HG02981 (cell line): Measurements from ENCODE around the gene ATP1B2.
"Not testable (repeated sequence)": the region's sequence is repeated elsewhere in the genome, so short reads cannot be mapped to it uniquely, and the experiment has no call there.

ENCODE experiments used
- ATAC-seq: cut with Tn5 transposase; IDR thresholded peaks from one replicate; pipeline ENCODE4 v1.9.1; 2021; ENCODE audit warnings: mild to moderate bottlenecking, moderate library complexity; ENCODE audit not compliant: unreplicated experiment

The ATP1B2 gene

DNA sequence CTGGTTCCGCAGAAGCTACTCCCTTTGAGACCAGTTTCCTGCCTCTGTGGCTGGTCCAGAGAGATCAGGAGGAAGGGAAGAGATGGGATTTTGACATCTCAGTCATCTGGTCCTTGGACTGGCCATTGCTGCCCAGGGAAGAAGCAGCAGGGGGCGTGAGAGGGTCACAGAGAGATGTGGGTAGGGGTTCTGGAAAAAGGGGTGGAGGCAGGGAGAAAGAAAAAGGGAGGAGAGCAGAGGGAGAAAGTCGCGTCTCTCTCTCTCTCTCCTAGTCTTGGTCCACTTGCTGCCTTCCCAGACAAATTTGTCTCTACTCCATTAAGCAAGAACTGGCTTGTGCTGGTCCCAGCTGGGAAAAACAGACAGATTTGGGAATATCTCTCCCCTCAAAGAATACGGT, 16.3 kb upstream of the ATP1B2 start:
- no peak for ATAC-seq

DNA sequence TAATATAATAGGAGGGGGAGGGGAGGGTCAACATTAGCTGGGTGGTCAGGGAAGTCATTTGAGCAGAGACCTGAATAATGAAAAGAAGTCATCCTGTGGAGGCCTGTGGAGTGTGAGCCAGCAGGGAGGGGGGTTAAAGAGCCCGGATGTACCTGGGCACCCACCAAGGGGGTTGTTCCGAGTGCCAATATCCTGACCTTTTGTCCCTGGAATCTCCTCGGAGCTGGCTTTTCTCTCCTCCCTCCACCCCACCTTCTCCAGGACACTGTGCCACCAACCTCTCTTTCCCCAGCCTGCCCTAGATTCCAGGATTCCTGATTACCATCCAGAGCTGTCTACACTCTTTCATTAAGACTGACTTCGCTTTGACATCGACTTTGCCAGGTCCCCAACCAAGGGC, 14.6 kb upstream of the ATP1B2 start:
- no peak for ATAC-seq

DNA sequence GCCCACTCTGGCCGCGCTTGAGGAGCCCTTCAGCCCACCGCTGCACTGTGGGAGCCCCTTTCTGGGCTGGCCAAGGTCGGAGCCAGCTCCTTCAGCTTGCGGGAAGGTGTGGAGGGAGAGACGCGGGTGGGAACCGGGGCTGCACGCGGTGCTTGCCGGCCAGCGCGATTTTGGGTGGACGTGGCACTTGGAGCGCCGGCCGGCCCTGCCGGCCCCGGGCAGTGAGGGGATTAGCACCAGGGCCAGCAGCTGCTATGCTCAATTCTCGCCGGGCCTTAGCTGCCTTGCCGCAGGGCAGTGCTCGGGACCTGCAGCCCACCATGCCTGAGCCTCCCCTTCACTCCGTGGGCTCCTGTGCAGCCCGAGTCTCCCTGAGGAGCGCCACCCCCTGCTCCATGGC, 9.9 kb upstream of the ATP1B2 start:
- ATAC-seq: no peak

DNA sequence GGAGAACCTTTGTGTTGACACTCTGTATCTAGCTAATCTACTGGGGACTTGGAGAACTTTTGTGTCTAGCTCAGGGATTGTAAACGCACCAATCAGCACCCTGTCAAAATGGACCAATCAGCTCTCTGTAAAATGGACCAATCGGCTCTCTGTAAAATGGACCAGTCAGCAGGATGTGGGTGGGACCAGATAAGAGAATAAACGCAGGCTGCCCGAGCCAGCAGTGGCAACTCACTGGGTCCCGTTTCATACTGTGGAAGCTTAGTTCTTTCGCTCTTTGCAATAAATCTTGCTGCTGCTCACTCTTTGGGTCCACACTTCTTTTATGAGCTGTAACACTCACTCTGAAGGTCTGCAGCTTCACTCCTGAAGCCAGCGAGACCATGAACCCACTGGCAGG, 9.1 kb upstream of the ATP1B2 start:
- ATAC-seq: not testable (repeated sequence)

DNA sequence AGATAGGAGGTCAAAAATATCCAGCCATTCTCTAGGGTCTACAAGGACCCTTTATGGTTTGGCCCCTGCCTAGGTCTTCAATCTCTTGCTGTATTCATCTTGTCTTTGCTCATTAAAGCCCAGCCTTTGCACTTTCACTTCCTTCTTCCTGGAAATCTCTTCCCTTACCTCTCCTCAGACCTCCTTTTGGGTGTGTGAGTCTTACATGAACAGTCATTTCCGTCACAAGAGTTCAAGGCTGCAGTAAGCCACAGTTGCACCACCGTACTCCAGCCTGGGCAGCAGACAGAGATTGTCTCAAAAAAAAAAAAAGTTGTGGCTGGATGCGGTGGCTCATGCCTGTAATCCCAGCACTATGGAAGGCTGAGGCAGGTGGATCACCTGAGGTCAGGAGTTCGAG, 6.0 kb upstream of the ATP1B2 start:
- no peak for ATAC-seq

DNA sequence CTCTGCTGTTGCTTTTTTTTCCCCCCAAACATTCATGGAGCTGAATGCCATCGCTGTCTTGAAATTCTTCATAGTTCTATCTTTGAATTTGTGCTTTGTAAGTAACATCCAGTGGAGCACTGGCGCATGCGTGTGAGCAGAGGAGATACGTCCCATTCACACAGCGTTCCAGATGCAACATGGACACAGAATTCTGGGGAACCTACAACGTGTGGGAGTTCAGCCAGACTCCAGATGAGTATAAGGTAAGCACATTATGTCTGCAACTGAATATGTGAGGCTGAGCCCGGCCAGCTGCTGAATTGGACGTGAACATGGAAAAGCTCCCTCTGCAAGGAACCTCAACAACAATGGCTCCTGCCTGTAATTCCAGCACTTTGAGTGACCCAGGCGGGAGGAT, 4.3 kb upstream of the ATP1B2 start:
- no peak for ATAC-seq

DNA sequence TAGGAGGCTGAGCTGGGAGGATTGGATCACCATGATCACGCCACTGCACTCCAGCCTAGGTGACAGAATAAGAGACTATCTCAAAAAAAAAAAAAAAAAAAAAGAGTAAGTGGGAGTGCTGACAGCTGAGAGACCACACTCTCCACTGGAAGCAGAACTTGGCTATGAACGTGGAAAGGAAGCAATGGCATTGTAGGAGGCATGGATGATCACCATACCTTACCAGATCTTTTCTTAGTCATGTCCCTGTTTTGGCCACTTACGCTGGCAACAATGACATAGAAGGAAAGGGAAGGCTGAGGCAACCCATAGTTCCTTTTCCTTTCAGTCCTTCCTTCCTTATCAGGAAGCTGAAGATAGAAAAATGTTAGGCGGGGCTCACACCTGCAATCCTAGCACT, 3.7 kb upstream of the ATP1B2 start:
- ATAC-seq: no peak

DNA sequence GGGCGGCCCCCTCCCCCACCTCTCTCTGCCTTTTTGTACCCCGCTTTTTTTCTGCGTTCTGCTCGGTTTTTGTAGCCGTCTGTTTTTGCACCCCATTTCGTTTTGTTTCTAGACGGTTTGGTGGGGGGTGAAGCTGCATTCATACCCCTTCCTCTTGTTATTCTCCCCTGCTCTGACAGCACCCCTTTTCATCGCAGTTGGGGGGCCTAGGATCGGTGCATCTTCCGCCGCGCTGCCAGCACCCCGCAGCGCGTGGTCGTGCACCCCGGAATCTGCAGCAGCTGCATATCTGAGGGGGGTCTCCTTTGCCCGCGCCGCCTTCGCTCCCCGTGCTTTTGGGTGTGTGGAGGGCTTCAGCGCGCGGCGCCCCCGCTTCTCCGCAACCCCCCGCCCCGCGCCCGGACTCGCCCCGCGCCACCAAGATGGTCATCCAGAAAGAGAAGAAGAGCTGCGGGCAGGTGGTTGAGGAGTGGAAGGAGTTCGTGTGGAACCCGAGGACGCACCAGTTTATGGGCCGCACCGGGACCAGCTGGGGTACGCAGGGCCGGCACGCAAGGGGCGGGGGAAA, 455 bp downstream of the ATP1B2 start:
- ATAC-seq: no peak

DNA sequence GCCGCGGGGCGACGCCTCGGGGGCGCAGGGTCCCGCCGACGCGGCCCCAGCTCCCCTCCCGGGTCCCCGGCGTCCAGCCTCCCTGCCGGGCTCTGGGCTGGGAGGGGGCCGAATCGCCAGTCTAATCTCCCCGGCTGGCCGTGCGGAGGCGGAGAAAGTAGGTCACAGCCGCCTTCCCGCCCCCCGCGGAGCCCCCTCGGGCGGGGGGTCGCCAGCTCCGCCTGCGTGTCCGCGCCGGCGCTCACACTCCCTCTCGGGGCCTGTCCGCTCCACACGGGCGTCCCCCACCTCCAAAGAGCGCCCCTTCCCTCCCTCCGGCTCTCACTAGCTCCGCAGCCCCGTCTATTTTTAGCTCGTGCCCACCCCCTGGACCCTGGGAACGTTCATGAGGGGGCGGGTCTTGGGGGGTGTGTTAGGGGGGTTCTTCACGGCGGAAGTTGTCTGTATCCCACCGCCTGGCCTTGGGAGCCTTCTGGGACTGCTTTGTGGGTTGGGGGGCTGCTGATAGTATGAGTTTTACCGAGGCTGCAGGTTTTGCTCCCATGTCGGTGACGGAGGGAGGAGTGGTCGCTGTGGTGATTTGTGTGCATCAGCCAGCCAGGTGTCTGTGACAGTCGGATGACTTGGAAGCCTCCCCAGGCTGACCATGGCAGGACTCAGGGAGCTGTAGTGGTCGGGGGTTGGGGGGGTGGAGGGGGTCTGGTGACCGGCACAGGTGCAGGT, 1.1 kb downstream of the ATP1B2 start:
- no peak for ATAC-seq

DNA sequence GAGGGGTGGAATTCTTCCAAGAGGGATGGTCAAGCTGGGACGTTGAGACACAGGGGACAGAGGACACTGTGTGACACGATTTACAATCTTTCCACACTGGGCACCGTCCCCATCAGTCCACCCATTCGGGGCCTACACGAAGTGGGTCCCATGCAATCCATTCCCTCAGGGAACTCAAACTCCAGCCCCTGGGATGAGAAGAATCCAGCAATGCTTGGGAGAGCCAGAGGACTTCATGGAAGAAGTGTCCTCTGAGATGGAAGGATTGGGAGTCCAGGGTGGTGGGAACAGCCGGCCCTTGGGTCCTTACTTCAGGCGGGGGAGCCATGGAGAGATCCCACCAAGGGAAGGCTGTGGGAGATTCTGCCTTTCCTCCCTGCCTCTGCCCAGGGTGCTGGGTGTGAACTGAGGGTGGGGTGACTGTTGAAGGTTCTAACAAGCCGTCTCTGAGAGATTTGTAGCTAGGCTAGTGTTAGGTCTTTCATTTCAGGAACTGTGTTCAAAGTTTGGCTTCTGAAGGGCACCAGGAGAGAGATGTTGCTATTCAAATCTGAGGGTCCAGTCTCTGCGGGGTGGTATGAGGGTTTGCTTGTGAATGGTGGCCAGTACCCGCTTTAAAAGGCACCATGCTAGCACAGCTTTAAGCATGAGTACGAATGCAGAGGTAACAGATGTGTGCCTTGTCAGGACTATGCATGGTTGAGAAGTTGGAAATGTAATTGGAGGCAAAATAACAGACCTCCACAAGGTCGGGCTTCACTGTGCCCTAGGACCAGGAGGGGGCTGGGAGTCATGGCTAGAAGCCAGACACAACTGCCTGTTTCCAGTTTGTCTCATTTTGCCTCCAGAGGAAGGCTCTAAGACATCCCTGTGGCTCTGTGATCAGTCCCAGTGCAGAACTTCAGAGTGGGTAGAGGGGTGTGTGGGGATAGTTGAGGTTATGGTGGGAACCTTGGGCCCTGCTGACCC, 1.9 kb downstream of the ATP1B2 start:
- no peak for ATAC-seq

DNA sequence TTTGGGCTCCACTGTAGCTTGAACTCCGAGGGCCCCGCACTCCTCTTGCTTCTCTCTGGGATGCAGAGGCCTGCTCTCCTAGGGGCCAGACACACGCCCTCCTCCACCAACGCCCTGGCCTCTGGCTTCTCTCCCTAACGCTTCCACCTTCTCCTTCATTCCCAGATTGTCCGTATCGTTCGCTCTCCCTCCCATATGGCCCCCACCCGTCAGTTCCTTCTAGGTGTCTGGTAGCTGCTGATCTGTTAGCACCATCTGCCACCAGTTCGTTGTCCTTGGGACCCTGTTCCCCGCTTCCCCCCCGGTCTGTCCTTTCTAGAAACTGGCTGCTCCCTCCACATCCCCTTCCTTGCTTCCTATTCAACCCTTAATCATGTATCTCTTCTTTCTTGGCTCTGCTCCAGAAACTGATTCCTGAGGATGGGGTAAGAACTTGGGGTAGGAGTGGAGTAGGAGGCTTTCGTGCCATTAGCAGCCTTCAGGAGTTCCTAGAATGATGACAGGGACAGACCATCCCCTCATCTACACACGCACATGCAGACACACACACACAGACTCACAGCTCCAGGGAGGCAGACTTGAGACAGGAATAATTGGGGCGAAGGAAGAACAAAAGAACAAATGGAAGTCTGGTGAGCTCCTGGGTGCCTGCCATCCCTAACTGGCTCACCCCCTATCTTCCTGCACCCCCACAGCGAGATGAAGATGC, 4.3 kb downstream of the ATP1B2 start:
- no peak for ATAC-seq

DNA sequence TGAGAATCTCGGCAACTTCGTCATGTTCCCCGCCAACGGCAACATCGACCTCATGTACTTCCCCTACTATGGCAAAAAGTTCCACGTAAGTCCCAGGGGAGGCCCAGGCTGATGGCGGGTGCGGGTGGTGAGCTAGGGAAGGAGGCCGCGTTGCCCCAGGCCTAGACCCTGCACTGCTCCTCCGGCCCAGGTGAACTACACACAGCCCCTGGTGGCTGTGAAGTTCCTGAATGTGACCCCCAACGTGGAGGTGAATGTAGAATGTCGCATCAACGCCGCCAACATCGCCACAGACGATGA, 4.8 kb downstream of the ATP1B2 start:
- ATAC-seq: no peak

DNA sequence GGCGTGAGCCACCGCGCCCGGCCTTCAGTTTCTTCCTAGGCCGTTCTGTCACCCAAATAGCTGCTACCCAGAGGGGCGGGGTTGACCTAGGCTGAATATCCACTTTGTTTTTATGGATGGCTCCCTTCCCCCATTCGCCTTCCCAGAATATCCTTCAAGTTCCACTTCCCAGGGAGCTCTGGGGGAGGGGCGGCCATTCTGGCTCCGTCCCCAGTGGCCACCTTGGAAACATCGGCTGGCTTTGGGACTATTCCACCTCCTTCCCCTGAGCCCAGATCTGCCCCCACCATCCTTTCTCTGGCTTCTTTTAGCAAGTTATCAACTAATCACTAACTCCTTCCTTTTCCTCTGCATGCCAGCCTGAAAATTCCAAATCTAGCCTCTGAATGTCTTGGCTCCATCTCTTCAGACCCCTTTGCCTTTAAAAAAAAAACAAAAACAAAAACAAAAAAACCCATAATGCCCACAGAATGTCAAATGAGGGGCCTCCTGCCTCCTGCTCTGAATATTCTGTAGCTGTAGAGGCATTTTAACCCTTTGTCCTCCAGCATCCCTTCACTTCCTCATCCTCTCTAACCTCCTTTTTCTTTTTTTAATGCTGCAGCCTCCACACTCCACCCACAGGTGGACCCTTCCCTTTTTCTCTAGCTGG, 6.4 kb downstream of the ATP1B2 start:
- no peak for ATAC-seq

DNA sequence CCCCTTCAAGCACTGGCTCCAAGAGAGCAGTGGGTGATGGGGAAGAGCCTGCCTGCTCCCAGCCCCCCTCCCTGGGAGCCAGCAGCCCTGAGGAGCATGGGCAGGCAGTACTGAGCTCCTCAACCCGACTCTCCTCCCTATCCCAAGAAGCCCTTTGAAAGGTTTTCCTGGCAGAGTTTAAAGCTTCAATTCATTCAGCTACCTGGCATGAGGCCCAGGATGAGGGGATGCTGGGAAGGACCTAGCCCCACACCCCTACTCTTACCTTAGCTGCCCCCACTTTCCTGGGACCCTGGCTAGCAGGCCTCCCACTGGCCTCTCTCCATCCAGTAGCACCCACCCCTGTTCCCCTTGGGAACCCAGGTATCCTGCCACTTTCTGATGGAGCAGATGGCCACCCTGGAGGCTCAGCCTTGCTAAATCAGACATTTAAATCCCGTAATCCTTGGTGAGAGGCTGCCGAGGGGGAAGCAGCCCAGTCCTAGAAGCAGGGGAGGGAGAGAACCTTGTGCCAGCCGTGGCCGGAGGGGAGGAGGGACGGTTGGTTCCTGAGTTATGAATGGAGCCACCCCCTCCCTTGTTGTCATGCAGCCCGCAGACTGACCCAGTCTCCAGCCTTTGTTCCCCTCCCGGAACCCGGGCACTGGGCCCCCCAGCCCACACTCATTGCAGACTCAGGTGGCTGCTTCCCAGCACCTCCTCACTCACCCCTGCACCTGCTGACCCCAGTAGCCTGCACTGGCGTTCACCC, 17.1 kb downstream of the ATP1B2 start:
- ATAC-seq: no peak

DNA sequence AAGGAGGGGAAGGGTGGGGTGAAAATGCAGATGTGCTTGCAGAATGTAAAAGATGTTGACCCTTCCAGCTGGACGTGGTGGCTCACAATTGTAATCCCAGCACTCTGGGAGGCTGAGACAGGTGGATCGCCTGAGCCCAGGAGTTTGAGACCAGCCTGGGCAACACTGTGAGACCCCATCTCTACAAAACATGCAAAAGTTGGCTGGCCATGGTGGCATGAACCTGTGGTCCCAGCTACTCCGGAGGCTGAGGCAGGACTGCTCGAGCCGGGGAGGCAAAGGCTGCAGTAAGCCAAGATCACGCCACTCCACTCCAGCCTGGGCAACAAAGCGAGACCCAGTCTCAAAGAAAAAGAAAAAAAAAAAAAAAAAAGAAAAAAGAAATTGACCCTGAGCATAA, 17.8 kb downstream of the ATP1B2 start:
- no peak for ATAC-seq

DNA sequence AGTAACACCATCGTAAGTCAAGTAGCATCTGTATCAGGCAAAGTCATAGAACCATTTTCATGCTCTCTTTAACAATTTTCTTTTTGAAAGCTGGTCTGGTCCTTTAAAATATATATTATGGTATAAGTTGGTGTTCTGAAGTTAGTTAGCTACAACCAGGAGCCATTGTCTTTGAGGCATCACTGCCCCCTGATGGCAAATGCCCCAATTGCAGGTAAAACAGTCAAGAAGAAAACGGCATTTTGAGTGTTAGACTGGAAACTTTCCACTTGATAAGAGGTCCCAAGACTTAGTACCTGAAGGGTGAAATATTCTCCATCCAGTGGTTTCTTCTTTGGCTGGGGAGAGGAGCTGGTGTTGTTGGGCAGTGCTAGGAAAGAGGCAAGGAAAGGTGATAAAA, 22.5 kb downstream of the ATP1B2 start:
- ATAC-seq: no peak

DNA sequence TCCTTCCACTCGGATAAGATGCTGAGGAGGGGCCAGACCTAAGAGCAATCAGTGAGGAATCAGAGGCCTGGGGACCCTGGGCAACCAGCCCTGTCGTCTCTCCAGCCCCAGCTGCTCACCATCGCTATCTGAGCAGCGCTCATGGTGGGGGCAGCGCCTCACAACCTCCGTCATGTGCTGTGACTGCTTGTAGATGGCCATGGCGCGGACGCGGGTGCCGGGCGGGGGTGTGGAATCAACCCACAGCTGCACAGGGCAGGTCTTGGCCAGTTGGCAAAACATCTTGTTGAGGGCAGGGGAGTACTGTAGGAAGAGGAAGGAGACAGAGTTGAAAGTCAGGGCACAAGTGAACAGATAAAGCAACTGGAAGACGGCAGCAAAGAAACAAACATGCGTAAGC, 24.2 kb downstream of the ATP1B2 start:
- ATAC-seq: no peak

DNA sequence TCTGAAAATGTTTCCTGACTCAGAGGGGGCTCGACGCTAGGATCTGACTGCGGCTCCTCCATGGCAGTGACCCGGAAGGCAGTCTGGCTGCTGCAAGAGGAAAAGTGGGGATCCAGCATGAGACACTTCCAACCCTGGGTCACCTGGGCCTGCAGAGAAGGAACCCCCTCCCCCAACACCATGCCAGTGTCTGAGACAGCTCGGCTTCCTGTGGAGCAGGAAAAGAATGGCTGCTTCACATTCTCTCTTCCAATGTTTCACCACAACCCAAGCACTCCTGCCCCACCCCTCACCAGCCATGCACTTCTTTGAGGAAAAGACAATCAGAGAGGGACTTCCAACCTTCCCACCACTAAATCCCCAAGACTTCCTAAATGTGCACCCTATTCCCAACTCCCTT, 25.8 kb downstream of the ATP1B2 start:
- no peak for ATAC-seq

DNA sequence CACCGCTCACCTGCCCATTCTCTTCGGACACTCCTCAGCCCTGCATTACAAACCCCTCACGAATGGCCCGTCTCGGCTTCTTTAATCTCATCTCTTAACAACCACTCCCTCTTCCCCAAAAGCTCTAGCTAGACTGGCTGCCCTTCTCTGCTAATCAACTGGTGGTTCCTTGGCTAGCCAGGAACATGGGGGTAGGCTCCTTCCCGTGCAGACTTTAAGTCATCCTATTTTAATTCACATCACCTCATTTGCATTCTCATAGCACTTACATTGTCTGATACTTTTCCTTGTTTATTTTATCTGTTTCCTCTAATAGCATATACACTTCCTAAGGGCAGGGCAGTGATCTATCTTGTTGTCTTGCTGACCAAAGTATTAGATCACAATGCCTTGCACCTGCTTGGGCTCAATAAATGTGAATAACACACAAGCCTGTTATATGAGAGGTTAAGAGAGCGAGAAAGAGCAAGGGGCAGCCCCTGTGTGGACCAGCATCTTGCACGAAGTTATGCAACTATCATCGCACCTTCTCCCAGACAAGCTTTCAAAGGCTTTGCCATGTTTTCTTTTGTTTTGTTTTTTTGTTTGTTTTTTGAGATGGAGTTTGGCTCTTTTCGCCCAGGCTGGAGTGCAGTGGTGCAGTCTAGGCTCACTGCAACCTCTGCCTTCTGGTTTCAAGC, 26.8 kb downstream of the ATP1B2 start:
- no peak for ATAC-seq
